GM21367 (cell line): Measurements from ENCODE around the gene ZBTB25.

ENCODE experiments used
- ATAC-seq: cut with Tn5 transposase; IDR thresholded peaks from one replicate; pipeline ENCODE4 v1.9.1; 2021; ENCODE audit not compliant: unreplicated experiment

The ZBTB25 gene

GRCh38 chr14:64444984-64445845 is 58.4 kb downstream of the ZBTB25 start:
- ATAC-seq = peak; percentile 91

- no peak for ATAC-seq
Measured at GRCh38 chr14:64444140-64444539, 59.5 kb downstream of the ZBTB25 start.

GRCh38 chr14:64442300-64442988 is 61.2 kb downstream of the ZBTB25 start:
- no peak for ATAC-seq

- no peak for ATAC-seq
Measured at GRCh38 chr14:64440494-64440893, 63.1 kb downstream of the ZBTB25 start.

GRCh38 chr14:64439141-64439540 is 64.5 kb downstream of the ZBTB25 start:
- ATAC-seq = no peak

- ATAC-seq = no peak
Measured at GRCh38 chr14:64438181-64438841, 65.3 kb downstream of the ZBTB25 start.

GRCh38 chr14:64434528-64434927 is 69.1 kb downstream of the ZBTB25 start:
- no peak for ATAC-seq

GRCh38 chr14:64423987-64424386 is 79.7 kb downstream of the ZBTB25 start:
- ATAC-seq = no peak

GRCh38 chr14:64422756-64423155 is 80.9 kb downstream of the ZBTB25 start:
- no peak for ATAC-seq

GRCh38 chr14:64422005-64422404 is 81.6 kb downstream of the ZBTB25 start:
- no peak for ATAC-seq

GRCh38 chr14:64421166-64421565 is 82.5 kb downstream of the ZBTB25 start:
- no peak for ATAC-seq

GRCh38 chr14:64419003-64419402 is 84.6 kb downstream of the ZBTB25 start:
- ATAC-seq = no peak

- ATAC-seq = no peak
Measured at GRCh38 chr14:64417771-64418125, 85.9 kb downstream of the ZBTB25 start.

- ATAC-seq = no peak
Measured at GRCh38 chr14:64417055-64417770, 86.4 kb downstream of the ZBTB25 start.

- ATAC-seq = no peak
Measured at GRCh38 chr14:64416348-64416932, 87.2 kb downstream of the ZBTB25 start.

- ATAC-seq = no peak
Measured at GRCh38 chr14:64412237-64412636, 91.4 kb downstream of the ZBTB25 start.

GRCh38 chr14:64411001-64411400 is 92.6 kb downstream of the ZBTB25 start:
- ATAC-seq = no peak

- no peak for ATAC-seq
Measured at GRCh38 chr14:64410084-64410774, 93.4 kb downstream of the ZBTB25 start.

GRCh38 chr14:64409126-64409920 is 94.3 kb downstream of the ZBTB25 start:
- ATAC-seq = no peak
